GM12878 (cell line): ENCODE measurements around the gene ZSWIM5.

Experiments used
- BMI1 ChIP-seq: fragments of 450-650 bp; IDR thresholded peaks from 2 replicates; pipeline ENCODE4 v1.6.1; 2016; ENCODE audit warnings: mild to moderate bottlenecking, moderate library complexity, borderline replicate concordance
- CTCF ChIP-seq, 3 experiments: IDR thresholded peaks in 2 of 3; conservative IDR thresholded peaks in 1 of 3; 2 replicates each; pipeline ENCODE4 v1.5.1; 2011; ENCODE audit warnings: low read depth in 3 of 3, low read length in 3 of 3, mild to moderate bottlenecking in 3 of 3, control low read depth in 2 of 3, moderate library complexity in 2 of 3, inconsistent platforms in 1 of 3, mixed read lengths in 1 of 3; ENCODE audit not compliant: control insufficient read depth in 2 of 3, insufficient read depth in 1 of 3; ENCODE audit errors: extremely low read depth in 1 of 3
- NBN ChIP-seq: fragments of 450-650 bp; IDR thresholded peaks from 2 replicates; pipeline ENCODE4 v1.6.1; 2016
- POLR2A ChIP-seq: IDR thresholded peaks from 2 replicates; pipeline ENCODE4 v1.6.1; 2011; ENCODE audit warnings: low read depth, mild to moderate bottlenecking, low read length
- POLR2AphosphoS5 ChIP-seq: IDR thresholded peaks from 2 replicates; pipeline ENCODE4 v1.6.1; 2011; ENCODE audit warnings: mild to moderate bottlenecking, low read length, inconsistent platforms
- SUZ12 ChIP-seq: fragments of 200-600 bp; sonication (generic); IDR thresholded peaks from one replicate; pipeline ENCODE4 v1.6.1; 2018; ENCODE audit warnings: antibody characterized with exemption, mild to moderate bottlenecking; ENCODE audit not compliant: unreplicated experiment
- TBL1XR1 ChIP-seq: IDR thresholded peaks from 2 replicates; pipeline ENCODE4 v1.6.1; 2012; ENCODE audit warnings: low read depth, low read length, improper control_type of control experiment
- TF ChIP-seq, protein P1 (sequence below): IDR thresholded peaks from 2 replicates; pipeline ENCODE4 v1.6.1; 2012; ENCODE audit warnings: mild to moderate bottlenecking, low read depth, low read length
- TF ChIP-seq, protein P2 (sequence below): IDR thresholded peaks from 2 replicates; pipeline ENCODE4 v1.6.1; 2012; ENCODE audit warnings: low read depth, low read length, improper control_type of control experiment

- TF ChIP-seq CTCF (IDR thresholded peaks at IDR 0.05 in 2 of 3, conservative IDR thresholded peaks at IDR 0.05 in 1 of 3; ENCODE audit: control insufficient read depth in 2 of 3, extremely low read depth in 1 of 3, insufficient read depth in 1 of 3, low read depth in 3 of 3, low read length in 3 of 3): no peak
- TF ChIP-seq, protein P1, sequence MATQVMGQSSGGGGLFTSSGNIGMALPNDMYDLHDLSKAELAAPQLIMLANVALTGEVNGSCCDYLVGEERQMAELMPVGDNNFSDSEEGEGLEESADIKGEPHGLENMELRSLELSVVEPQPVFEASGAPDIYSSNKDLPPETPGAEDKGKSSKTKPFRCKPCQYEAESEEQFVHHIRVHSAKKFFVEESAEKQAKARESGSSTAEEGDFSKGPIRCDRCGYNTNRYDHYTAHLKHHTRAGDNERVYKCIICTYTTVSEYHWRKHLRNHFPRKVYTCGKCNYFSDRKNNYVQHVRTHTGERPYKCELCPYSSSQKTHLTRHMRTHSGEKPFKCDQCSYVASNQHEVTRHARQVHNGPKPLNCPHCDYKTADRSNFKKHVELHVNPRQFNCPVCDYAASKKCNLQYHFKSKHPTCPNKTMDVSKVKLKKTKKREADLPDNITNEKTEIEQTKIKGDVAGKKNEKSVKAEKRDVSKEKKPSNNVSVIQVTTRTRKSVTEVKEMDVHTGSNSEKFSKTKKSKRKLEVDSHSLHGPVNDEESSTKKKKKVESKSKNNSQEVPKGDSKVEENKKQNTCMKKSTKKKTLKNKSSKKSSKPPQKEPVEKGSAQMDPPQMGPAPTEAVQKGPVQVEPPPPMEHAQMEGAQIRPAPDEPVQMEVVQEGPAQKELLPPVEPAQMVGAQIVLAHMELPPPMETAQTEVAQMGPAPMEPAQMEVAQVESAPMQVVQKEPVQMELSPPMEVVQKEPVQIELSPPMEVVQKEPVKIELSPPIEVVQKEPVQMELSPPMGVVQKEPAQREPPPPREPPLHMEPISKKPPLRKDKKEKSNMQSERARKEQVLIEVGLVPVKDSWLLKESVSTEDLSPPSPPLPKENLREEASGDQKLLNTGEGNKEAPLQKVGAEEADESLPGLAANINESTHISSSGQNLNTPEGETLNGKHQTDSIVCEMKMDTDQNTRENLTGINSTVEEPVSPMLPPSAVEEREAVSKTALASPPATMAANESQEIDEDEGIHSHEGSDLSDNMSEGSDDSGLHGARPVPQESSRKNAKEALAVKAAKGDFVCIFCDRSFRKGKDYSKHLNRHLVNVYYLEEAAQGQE: no peak
- TF ChIP-seq, protein P2, sequence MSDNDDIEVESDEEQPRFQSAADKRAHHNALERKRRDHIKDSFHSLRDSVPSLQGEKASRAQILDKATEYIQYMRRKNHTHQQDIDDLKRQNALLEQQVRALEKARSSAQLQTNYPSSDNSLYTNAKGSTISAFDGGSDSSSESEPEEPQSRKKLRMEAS: 0 out of 2 replicates have a peak, but pooled peaks have one; percentile 8
- no peak for TF ChIP-seq BMI1
- no peak for TF ChIP-seq POLR2A
- TF ChIP-seq POLR2AphosphoS5: no peak
- no peak for TF ChIP-seq TBL1XR1
- no peak for TF ChIP-seq NBN
- no peak for TF ChIP-seq SUZ12
These were observed 196.2 kb downstream of the ZSWIM5 start for GRCh38 chr1:45009956-45010854.
